ENCODE results near the gene CACNA1D.

DNA sequence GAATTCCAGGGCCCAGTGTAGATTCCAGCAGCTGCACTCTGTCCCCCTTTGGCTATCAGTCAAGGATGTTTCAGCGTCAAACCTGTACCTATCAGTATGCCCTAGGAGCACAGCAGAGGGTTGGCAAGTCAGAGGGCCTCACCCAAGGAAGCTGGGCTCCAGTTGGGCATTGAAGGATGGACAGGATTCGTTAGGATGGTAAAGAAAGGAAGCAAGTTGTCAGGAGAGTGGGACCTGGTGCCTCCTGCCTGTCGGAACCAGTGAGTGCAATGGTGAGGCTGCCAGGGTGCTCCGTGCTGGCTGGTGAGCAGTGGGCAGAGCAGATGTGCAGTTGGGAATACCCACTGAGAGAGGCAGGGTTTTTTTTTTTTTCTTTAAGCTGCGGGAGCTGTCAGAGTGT lies 194.6 kb downstream of the CACNA1D start:
- TF ChIP-seq GATA2 (IDR thresholded peaks at IDR 0.05; ENCODE audit: low read depth, low read length) (no peak), GATA3 (IDR thresholded peaks at IDR 0.05; ENCODE audit: low read depth, low read length) (no peak)

Data from SH-SY5Y (cell line).